Medulla oblongata (tissue), 1 donor: ENCODE data around the gene MINK1.
"Not testable (repeated sequence)": the region's sequence is repeated elsewhere in the genome, so short reads cannot be mapped to it uniquely, and the experiment has no call there.

ENCODE experiments used
- DNase-seq: peaks from one replicate; pipeline ENCODE4 v3.0.0-alpha.2; 2015; ENCODE audit errors: extremely low spot score

The MINK1 gene

GRCh38 chr17:4846635-4847390 lies 13.7 kb downstream of the MINK1 start:
- DNase-seq: no peak

- no peak for DNase-seq
These were observed 15.9 kb downstream of the MINK1 start for GRCh38 chr17:4849011-4849536.

- no peak for DNase-seq
These were observed 17.1 kb downstream of the MINK1 start for GRCh38 chr17:4850246-4850645.

- DNase-seq: no peak
These were observed 17.9 kb downstream of the MINK1 start for GRCh38 chr17:4851084-4851483.

GRCh38 chr17:4852567-4853207 lies 19.5 kb downstream of the MINK1 start:
- no peak for DNase-seq

GRCh38 chr17:4853208-4853671 lies 20.1 kb downstream of the MINK1 start:
- DNase-seq: no peak

- DNase-seq: no peak
These were observed 21.1 kb downstream of the MINK1 start for GRCh38 chr17:4854111-4854681.

- no peak for DNase-seq
These were observed 23.3 kb downstream of the MINK1 start for GRCh38 chr17:4856271-4856936.

GRCh38 chr17:4856937-4857314 lies 23.8 kb downstream of the MINK1 start:
- peak; percentile 77 for DNase-seq

- DNase-seq: not testable (repeated sequence)
These were observed 24.2 kb downstream of the MINK1 start for GRCh38 chr17:4857347-4857746.

- peak; percentile 93 for DNase-seq
These were observed 25.1 kb downstream of the MINK1 start for GRCh38 chr17:4858068-4858881.

GRCh38 chr17:4858882-4859260 lies 25.7 kb downstream of the MINK1 start:
- peak; percentile 76 for DNase-seq

GRCh38 chr17:4859816-4860625 lies 26.9 kb downstream of the MINK1 start:
- peak; percentile 66 for DNase-seq

GRCh38 chr17:4860651-4861050 lies 27.5 kb downstream of the MINK1 start:
- DNase-seq: no peak

GRCh38 chr17:4861052-4861451 lies 27.9 kb downstream of the MINK1 start:
- DNase-seq: peak; percentile 35

- no peak for DNase-seq
These were observed 29.6 kb downstream of the MINK1 start for GRCh38 chr17:4862720-4863119.

GRCh38 chr17:4863321-4863720 lies 30.2 kb downstream of the MINK1 start:
- DNase-seq: peak; percentile 2

- DNase-seq: not testable (repeated sequence)
These were observed 34.4 kb downstream of the MINK1 start for GRCh38 chr17:4867535-4867934.

- not testable (repeated sequence) for DNase-seq
These were observed 36.2 kb downstream of the MINK1 start for GRCh38 chr17:4869058-4869998.
